DND-41 (cell line): ENCODE data around the gene MFSD6.

ENCODE experiments used
- ATAC-seq: fragments of 200-7000 bp; cut with Tn5 transposase; 3 replicates; pipeline ENCODE4 v1.9.1; 2021; ENCODE audit warnings: low read depth; ENCODE audit not compliant: insufficient read depth
- DNase-seq: peaks from one replicate; pipeline ENCODE4 v3.0.0-alpha.2; 2020
- H2AFZ ChIP-seq: 2 replicates; pipeline ENCODE4 v1.6.0; 2012; ENCODE audit warnings: low read depth, low read length
- H3K27ac ChIP-seq: 2 replicates; pipeline ENCODE4 v1.5.1; 2012; ENCODE audit warnings: low read length, inconsistent platforms
- H3K27me3 ChIP-seq: fragments of 200-600 bp; sonication (generic); 2 replicates; pipeline ENCODE4 v1.6.0; 2012; ENCODE audit warnings: low read length, mild to moderate bottlenecking, inconsistent platforms; ENCODE audit not compliant: insufficient read depth, poor library complexity
- H3K36me3 ChIP-seq: 2 replicates; pipeline ENCODE4 v1.5.1; 2012; ENCODE audit warnings: low read length, inconsistent platforms; ENCODE audit not compliant: insufficient read depth
- H3K4me1 ChIP-seq: 2 replicates; pipeline ENCODE4 v1.5.1; 2012; ENCODE audit warnings: mild to moderate bottlenecking, low read length; ENCODE audit not compliant: insufficient read depth
- H3K4me2 ChIP-seq: 2 replicates; pipeline ENCODE4 v1.6.0; 2012; ENCODE audit warnings: mild to moderate bottlenecking, moderate library complexity, low read length, inconsistent platforms; ENCODE audit not compliant: insufficient read depth
- H3K4me3 ChIP-seq, 2 experiments: fragments of 200-600 bp in 1 of 2; shearing (Covaris generic) in 1 of 2; 2 replicates each; pipeline ENCODE4 v1.5.1; 2012 to 2016; ENCODE audit warnings: inconsistent platforms in 2 of 2, low read length in 2 of 2, mild to moderate bottlenecking in 2 of 2, low read depth in 1 of 2, moderate library complexity in 1 of 2
- H3K79me2 ChIP-seq: 2 replicates; pipeline ENCODE4 v1.6.0; 2012; ENCODE audit warnings: low read length, inconsistent platforms; ENCODE audit not compliant: insufficient read depth
- H3K9ac ChIP-seq: 2 replicates; pipeline ENCODE4 v1.6.0; 2012; ENCODE audit warnings: low read depth, mild to moderate bottlenecking, inconsistent platforms, low read length, moderate library complexity
- H3K9me3 ChIP-seq: 2 replicates; pipeline ENCODE4 v1.5.1; 2012; ENCODE audit warnings: low read length, moderate library complexity, mild to moderate bottlenecking, inconsistent platforms; ENCODE audit not compliant: insufficient read depth, severe bottlenecking
- H4K20me1 ChIP-seq: 2 replicates; pipeline ENCODE4 v1.6.0; 2012; ENCODE audit warnings: low read length; ENCODE audit not compliant: insufficient read depth
- CTCF ChIP-seq: IDR thresholded peaks from 2 replicates; pipeline ENCODE4 v1.5.1; 2012; ENCODE audit warnings: borderline replicate concordance, low read length, moderate library complexity, mild to moderate bottlenecking; ENCODE audit not compliant: poor library complexity, severe bottlenecking; ENCODE audit errors: extremely low read depth
- EZH2 ChIP-seq: IDR thresholded peaks from 3 replicates; pipeline ENCODE4 v1.6.1; 2012; ENCODE audit warnings: borderline replicate concordance, low read depth, mild to moderate bottlenecking, moderate library complexity, low read length, inconsistent platforms; ENCODE audit not compliant: severe bottlenecking

MFSD6 gene

GRCh38 chr2:190376591-190377245 lies 31.4 kb upstream of the MFSD6 start:
- H4K20me1 ChIP-seq, result no peaks in the 10 kb centered on the region
- DNase-seq, result no peak
- no peaks in the 10 kb centered on the region for H3K79me2 ChIP-seq
- H3K9me3 ChIP-seq, result no peaks in the 10 kb centered on the region
- H3K27me3 ChIP-seq, result no peaks in the 10 kb centered on the region
- H2AFZ ChIP-seq, result no peak overlapping the region
- no peak overlapping the region for H3K4me3 ChIP-seq
- H3K36me3 ChIP-seq, result no peaks in the 10 kb centered on the region
- no peak overlapping the region for H3K27ac ChIP-seq
- no peak overlapping the region for H3K4me2 ChIP-seq
- TF ChIP-seq CTCF (no peak), EZH2 (no peak)
- ATAC-seq, result no peak
- H3K4me1 ChIP-seq, result 0 out of 2 replicates have a peak, but pooled peaks cover 3% of the 10 kb centered on the region
- H3K9ac ChIP-seq, result no peak overlapping the region

GRCh38 chr2:190378880-190379237 lies 29.3 kb upstream of the MFSD6 start:
- H3K9me3 ChIP-seq, result no peaks in the 10 kb centered on the region
- no peak overlapping the region for H3K4me2 ChIP-seq
- TF ChIP-seq EZH2 (no peak), CTCF (no peak)
- no peaks in the 10 kb centered on the region for H3K79me2 ChIP-seq
- H2AFZ ChIP-seq, result no peak overlapping the region
- no peak overlapping the region for H3K4me3 ChIP-seq
- no peak overlapping the region for H3K27ac ChIP-seq
- H3K36me3 ChIP-seq, result no peaks in the 10 kb centered on the region
- H3K4me1 ChIP-seq, result no peaks in the 10 kb centered on the region
- H3K9ac ChIP-seq, result no peak overlapping the region
- DNase-seq (no peak), ATAC-seq (no peak)
- no peaks in the 10 kb centered on the region for H3K27me3 ChIP-seq
- no peaks in the 10 kb centered on the region for H4K20me1 ChIP-seq

GRCh38 chr2:190379249-190379964 lies 28.7 kb upstream of the MFSD6 start:
- H4K20me1 ChIP-seq, result no peaks in the 10 kb centered on the region
- no peak for ATAC-seq
- H3K9me3 ChIP-seq, result no peaks in the 10 kb centered on the region
- no peak overlapping the region for H3K4me2 ChIP-seq
- no peak for DNase-seq
- H3K27ac ChIP-seq, result no peak overlapping the region
- H2AFZ ChIP-seq, result no peak overlapping the region
- H3K79me2 ChIP-seq, result no peaks in the 10 kb centered on the region
- H3K4me3 ChIP-seq, result no peak overlapping the region
- TF ChIP-seq CTCF, result no peak
- TF ChIP-seq EZH2, result no peak
- no peak overlapping the region for H3K9ac ChIP-seq
- H3K36me3 ChIP-seq, result no peaks in the 10 kb centered on the region
- H3K27me3 ChIP-seq, result no peaks in the 10 kb centered on the region
- no peaks in the 10 kb centered on the region for H3K4me1 ChIP-seq
